Stimulated activated naive B cell treated with anti-CD40 and anti-IgM and Interleukin-4, amounts not matched to agents 10 μg/mL and 1 μg/mL and 100 μg/mL, for 72 hours (primary cell): ENCODE measurements around the gene GEMIN2.
"Not testable (repeated sequence)": the region's sequence is repeated elsewhere in the genome, so short reads cannot be mapped to it uniquely, and the experiment has no call there.

Experiments used
- ATAC-seq, 2 donors: fragments of 150-1000 bp; cut with Tn5 transposase; replicated peaks; 2 replicates each; pipeline ENCODE4 v1.10.0; 2021; ENCODE audit warnings: moderate library complexity in 1 of 2
- DNase-seq: peaks from one replicate; pipeline ENCODE4 v3.0.0; 2021
- H3K27ac Mint-ChIP-seq: one replicate; pipeline ENCODE4 v1.8.0; 2022; ENCODE audit warnings: mild to moderate bottlenecking, mixed read lengths
- H3K27me3 Mint-ChIP-seq, 2 donors: one replicate each; pipeline ENCODE4 v1.8.0; 2022; ENCODE audit warnings: mixed read lengths in 2 of 2
- H3K36me3 Mint-ChIP-seq, 2 donors: one replicate each; pipeline ENCODE4 v1.8.0; 2022; ENCODE audit warnings: mixed read lengths in 2 of 2, mild to moderate bottlenecking in 1 of 2
- H3K4me1 Mint-ChIP-seq, 2 donors: one replicate each; pipeline ENCODE4 v1.8.0; 2022; ENCODE audit warnings: mixed read lengths in 2 of 2, mild to moderate bottlenecking in 1 of 2
- H3K4me3 Mint-ChIP-seq, 2 donors: one replicate each; pipeline ENCODE4 v1.8.0; 2022; ENCODE audit warnings: mild to moderate bottlenecking in 2 of 2, mixed read lengths in 2 of 2, moderate library complexity in 1 of 2
- H3K9me3 Mint-ChIP-seq, 2 donors: one replicate each; pipeline ENCODE4 v1.8.0; 2022; ENCODE audit warnings: mixed read lengths in 2 of 2, mild to moderate bottlenecking in 1 of 2

GEMIN2 gene, protein sequence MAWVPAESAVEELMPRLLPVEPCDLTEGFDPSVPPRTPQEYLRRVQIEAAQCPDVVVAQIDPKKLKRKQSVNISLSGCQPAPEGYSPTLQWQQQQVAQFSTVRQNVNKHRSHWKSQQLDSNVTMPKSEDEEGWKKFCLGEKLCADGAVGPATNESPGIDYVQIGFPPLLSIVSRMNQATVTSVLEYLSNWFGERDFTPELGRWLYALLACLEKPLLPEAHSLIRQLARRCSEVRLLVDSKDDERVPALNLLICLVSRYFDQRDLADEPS

GRCh38 chr14:39114073-39114838 is at the start of gene GEMIN2:
Gene GEMIN2 (plus strand): TSS chr14:39114323. CDS start chr14:39114339, 16 bp downstream.
- Mint-ChIP-seq H3K27me3 (no peaks in the 10 kb centered on the region), H3K36me3 (peaks cover 0 to 4% of the 10 kb centered on the region in 2 donors), H3K27ac (peak within 1 kb of the TSS; percentile 94), H3K4me1 (peaks cover 8 to 14% of the 10 kb centered on the region in 2 donors), H3K9me3 (no peaks in the 10 kb centered on the region), H3K4me3 (peak within 1 kb of the TSS; percentile 96 to 99)
- DNase-seq (peak; percentile 93), ATAC-seq (peak; percentile 99)

- DNase-seq, H3K4me1 Mint-ChIP-seq, ATAC-seq, H3K4me3 Mint-ChIP-seq, H3K27me3 Mint-ChIP-seq, H3K27ac Mint-ChIP-seq, H3K9me3 Mint-ChIP-seq: not testable (repeated sequence)
- H3K36me3 Mint-ChIP-seq, result peaks cover 38 to 46% of the 10 kb centered on the region in 2 donors
These were observed 44.8 kb upstream of the GEMIN2 start for GRCh38 chr14:39069169-39069805.

GRCh38 chr14:39069923-39070322 is 44.2 kb upstream of the GEMIN2 start:
- Mint-ChIP-seq H3K9me3 (no peaks in the 10 kb centered on the region), H3K27ac (no peak overlapping the region), H3K4me1 (peaks cover 0 to 5% of the 10 kb centered on the region in 2 donors), H3K36me3 (peaks cover 38 to 46% of the 10 kb centered on the region in 2 donors), H3K27me3 (no peaks in the 10 kb centered on the region), H3K4me3 (no peak overlapping the region)
- no peak for ATAC-seq
- DNase-seq, result no peak

DNA sequence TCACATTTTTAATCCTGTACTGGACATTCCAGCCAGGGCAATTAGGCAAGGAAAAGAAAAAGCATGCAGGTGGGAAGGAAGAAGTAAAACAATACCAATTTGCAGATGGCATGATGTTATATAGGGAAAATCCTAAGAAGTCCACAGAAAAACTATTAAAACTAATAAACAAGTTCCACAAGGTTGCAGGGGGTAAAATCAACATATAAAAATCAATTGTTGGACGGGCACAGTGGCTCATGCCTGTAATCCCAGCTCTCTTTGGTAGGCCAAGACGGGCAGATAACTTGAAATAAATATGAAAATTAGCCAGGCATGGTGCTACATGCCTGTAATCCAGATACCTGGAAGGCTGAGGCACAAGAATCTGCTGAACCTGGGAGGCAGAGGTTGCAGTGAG is 43.0 kb upstream of the GEMIN2 start:
- Mint-ChIP-seq H3K36me3 (peaks cover 34 to 45% of the 10 kb centered on the region in 2 donors), H3K27me3 (no peaks in the 10 kb centered on the region), H3K4me3 (no peak overlapping the region), H3K4me1 (peaks cover 0 to 5% of the 10 kb centered on the region in 2 donors), H3K27ac (no peak overlapping the region), H3K9me3 (no peaks in the 10 kb centered on the region)
- DNase-seq, result no peak
- ATAC-seq, result no peak

DNA sequence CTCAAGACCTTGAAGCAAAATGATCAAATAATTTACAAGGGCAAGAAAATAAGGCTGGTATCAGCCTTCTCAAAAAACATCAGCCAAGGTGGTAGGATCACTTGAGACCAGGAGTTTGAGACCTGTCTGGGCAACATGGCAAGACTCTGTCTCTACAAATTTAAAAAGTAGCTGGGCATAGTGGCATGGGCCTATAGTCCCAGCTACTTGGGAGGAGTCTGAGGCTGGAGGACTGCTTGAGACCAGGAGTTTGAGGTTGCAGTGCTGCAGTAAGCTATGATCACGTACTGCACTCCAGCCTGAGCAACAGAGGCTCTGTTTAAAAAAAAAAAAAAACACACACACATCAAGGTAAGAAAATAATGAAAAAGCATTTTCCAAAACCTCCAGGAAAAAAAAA is 33.2 kb upstream of the GEMIN2 start:
- H3K4me3 Mint-ChIP-seq, result no peak overlapping the region
- H3K9me3 Mint-ChIP-seq, result no peaks in the 10 kb centered on the region
- H3K4me1 Mint-ChIP-seq, result peaks cover 0 to 4% of the 10 kb centered on the region in 2 donors
- H3K27me3 Mint-ChIP-seq, result no peaks in the 10 kb centered on the region
- ATAC-seq, result no peak
- H3K27ac Mint-ChIP-seq, result no peak overlapping the region
- no peak for DNase-seq
- peaks cover 32 to 50% of the 10 kb centered on the region in 2 donors for H3K36me3 Mint-ChIP-seq

DNA sequence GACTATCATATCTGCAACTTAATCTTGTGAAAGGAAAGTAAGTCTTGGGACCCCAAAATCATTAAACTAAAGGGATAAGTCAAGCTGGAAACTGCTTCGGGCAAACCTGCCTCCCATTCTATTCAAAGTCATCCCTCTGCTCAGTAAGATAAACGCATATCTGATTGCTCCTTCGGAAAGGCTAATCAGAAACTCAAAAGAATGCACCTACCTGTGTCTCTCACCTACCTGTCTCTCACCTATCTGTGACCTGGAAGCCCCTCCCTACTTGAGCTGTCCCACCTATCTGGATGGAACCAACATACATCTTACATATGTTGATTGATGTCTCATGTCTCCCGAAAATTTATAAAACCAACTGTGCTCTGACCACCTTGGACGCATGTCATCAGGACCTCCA is 31.0 kb upstream of the GEMIN2 start:
- Mint-ChIP-seq H3K4me1 (peaks cover 0 to 2% of the 10 kb centered on the region in 2 donors), H3K9me3 (no peaks in the 10 kb centered on the region), H3K4me3 (no peak overlapping the region), H3K27me3 (no peaks in the 10 kb centered on the region), H3K27ac (no peak overlapping the region), H3K36me3 (peaks cover 28 to 49% of the 10 kb centered on the region in 2 donors)
- no peak for DNase-seq
- ATAC-seq, result no peak

DNA sequence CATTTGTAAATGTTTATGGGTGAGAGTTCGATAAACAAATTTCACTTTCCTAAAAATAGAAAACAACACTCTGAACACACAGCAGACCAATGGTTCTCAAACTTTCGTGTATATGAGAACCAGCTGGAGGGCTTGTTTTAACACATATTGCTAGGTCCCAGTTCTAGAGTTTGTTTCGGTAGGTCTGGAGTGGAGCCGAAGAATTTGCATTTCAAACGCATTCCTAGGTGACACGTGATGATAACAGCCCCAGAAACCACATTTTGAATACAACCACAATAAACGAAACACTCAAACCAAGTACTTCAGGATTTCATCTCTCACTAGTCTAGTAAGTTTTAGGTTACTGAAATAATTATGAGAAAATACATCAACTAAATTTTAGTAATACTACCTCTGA is 28.2 kb upstream of the GEMIN2 start:
- peaks cover 29 to 48% of the 10 kb centered on the region in 2 donors for H3K36me3 Mint-ChIP-seq
- no peaks in the 10 kb centered on the region for H3K27me3 Mint-ChIP-seq
- no peak for ATAC-seq
- no peaks in the 10 kb centered on the region for H3K4me1 Mint-ChIP-seq
- H3K9me3 Mint-ChIP-seq, result no peaks in the 10 kb centered on the region
- H3K27ac Mint-ChIP-seq, result no peak overlapping the region
- DNase-seq, result no peak
- no peak overlapping the region for H3K4me3 Mint-ChIP-seq

DNA sequence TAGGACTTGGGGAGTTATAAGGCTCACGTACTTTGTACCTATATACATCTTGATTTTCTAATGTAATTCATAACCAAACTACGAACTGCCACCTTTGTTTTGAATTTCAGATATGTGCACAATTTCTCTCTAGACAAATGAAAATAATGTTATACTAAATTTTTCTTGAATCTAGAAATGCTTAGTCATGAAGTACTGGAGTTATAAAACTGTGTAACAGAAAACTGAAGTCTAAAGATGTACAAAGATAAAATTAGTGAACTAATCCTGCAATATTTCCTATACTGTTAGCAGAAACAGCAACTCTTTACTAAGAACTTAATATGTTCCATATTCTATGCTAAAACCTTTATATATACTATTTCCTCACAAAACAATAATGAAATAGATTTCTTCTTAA is 26.6 kb upstream of the GEMIN2 start:
- no peak overlapping the region for H3K4me3 Mint-ChIP-seq
- no peaks in the 10 kb centered on the region for H3K9me3 Mint-ChIP-seq
- H3K4me1 Mint-ChIP-seq, result no peaks in the 10 kb centered on the region
- ATAC-seq, result no peak
- no peak overlapping the region for H3K27ac Mint-ChIP-seq
- DNase-seq, result no peak
- peaks cover 26 to 52% of the 10 kb centered on the region in 2 donors for H3K36me3 Mint-ChIP-seq
- no peaks in the 10 kb centered on the region for H3K27me3 Mint-ChIP-seq

- H3K4me3 Mint-ChIP-seq, result no peak overlapping the region
- no peak for DNase-seq
- H3K9me3 Mint-ChIP-seq, result no peaks in the 10 kb centered on the region
- no peak for ATAC-seq
- H3K27ac Mint-ChIP-seq, result no peak overlapping the region
- peaks cover 7% of the 10 kb centered on the region in 2 donors for H3K4me1 Mint-ChIP-seq
- no peaks in the 10 kb centered on the region for H3K27me3 Mint-ChIP-seq
- peaks cover 23 to 48% of the 10 kb centered on the region in 2 donors for H3K36me3 Mint-ChIP-seq
These were observed 23.5 kb upstream of the GEMIN2 start for GRCh38 chr14:39090548-39091111.

GRCh38 chr14:39091716-39092115 is 22.4 kb upstream of the GEMIN2 start:
- Mint-ChIP-seq H3K36me3 (peaks cover 21 to 41% of the 10 kb centered on the region in 2 donors), H3K4me3 (no peak overlapping the region), H3K9me3 (no peaks in the 10 kb centered on the region), H3K27me3 (no peaks in the 10 kb centered on the region), H3K27ac (peak overlapping the region; percentile 16), H3K4me1 (peaks cover 7% of the 10 kb centered on the region in 2 donors)
- ATAC-seq (no peak), DNase-seq (no peak)

- peak overlapping the region; percentile 6 for H3K27ac Mint-ChIP-seq
- peaks cover 20 to 36% of the 10 kb centered on the region in 2 donors for H3K36me3 Mint-ChIP-seq
- no peaks in the 10 kb centered on the region for H3K9me3 Mint-ChIP-seq
- H3K27me3 Mint-ChIP-seq, result no peaks in the 10 kb centered on the region
- no peak for ATAC-seq
- H3K4me3 Mint-ChIP-seq, result no peak overlapping the region
- no peak for DNase-seq
- peaks cover 15 to 19% of the 10 kb centered on the region in 2 donors for H3K4me1 Mint-ChIP-seq
These were observed 19.6 kb upstream of the GEMIN2 start for GRCh38 chr14:39094515-39094914.

DNA sequence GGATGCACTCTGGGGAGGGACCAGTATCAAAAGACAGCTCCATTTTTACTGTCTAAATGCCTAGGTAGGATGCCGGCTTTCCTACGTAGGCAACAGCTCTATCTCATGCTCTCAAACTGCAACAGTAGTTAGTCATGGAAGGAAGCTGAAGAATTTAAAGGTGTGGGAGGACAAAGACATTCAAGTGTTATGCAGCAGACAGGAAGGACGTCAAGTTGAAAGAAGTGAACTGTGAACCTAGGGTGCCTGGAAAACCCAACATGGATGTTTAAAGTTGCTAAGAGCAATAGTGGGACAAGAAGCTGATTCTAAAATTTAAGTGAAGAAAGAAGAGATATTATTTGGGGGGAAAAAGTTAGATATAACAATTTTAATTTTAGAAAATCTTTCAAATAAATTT is 17.0 kb upstream of the GEMIN2 start:
- Mint-ChIP-seq H3K9me3 (no peaks in the 10 kb centered on the region), H3K27me3 (no peaks in the 10 kb centered on the region), H3K36me3 (peaks cover 15 to 20% of the 10 kb centered on the region in 2 donors), H3K4me1 (peaks cover 21 to 40% of the 10 kb centered on the region in 2 donors), H3K4me3 (no peak overlapping the region), H3K27ac (no peak overlapping the region)
- ATAC-seq, result peak in 1 of 2 donors; percentile 47
- no peak for DNase-seq

DNA sequence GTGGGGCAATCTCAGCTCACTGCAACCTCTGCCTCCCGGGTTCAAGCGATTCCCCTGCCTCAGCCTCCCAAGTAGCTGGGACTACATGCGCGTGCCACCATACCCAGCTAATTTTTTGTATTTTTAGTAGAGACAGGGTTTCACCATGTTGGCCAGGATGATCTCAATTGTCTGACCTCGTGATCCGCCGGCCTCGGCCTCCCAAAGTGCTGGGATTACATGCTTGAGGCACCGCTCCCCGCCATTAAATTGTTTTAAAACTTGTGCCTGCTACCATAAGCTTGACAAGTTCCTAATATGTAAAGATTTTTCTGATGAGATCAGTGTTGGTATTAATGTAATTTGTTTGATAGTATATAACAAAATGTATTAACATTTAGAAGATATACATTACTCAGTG is 14.9 kb upstream of the GEMIN2 start:
- not testable (repeated sequence) for ATAC-seq, H3K4me3 Mint-ChIP-seq, H3K27me3 Mint-ChIP-seq, H3K27ac Mint-ChIP-seq, H3K9me3 Mint-ChIP-seq, DNase-seq
- Mint-ChIP-seq H3K4me1 (peaks cover 28 to 52% of the 10 kb centered on the region in 2 donors), H3K36me3 (peaks cover 18 to 19% of the 10 kb centered on the region in 2 donors)

GRCh38 chr14:39099748-39100147 is 14.4 kb upstream of the GEMIN2 start:
- Mint-ChIP-seq H3K36me3 (peaks cover 13 to 14% of the 10 kb centered on the region in 2 donors), H3K27me3 (no peaks in the 10 kb centered on the region), H3K9me3 (no peaks in the 10 kb centered on the region), H3K4me3 (no peak overlapping the region), H3K4me1 (peaks cover 27 to 52% of the 10 kb centered on the region in 2 donors), H3K27ac (no peak overlapping the region)
- ATAC-seq (no peak), DNase-seq (no peak)
